Measurements from ENCODE around the gene CRNKL1. TPM values are rescaled to one million over a fixed set of nuclear protein-coding genes. Genes with fewer than 3 reads are reported as not detected.

CRNKL1 gene
- total RNA-seq, 4 donors from 2014 or later: 12.3 to 22.1 (median 15.6) TPM

DNA sequence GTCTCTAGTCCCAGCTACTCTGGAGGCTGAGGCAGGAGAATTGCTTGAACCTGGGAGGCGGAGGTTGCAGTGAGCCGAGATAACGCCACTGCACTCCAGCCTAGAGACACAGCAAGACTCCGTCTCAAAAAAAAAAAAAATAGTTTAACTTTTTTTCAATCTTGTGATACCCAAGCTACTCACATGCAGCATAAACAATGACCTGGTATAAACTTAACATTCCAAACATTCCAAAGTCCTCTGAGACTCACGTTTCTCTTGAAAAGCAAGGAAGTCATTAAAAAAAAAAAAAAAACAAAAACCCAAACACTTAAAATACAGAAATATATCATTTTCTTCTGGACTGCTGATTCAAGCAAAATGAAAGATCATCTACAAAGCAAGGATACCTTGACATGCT is 14.3 kb downstream of the CRNKL1 start:
- no peaks in the 10 kb centered on the region for H3K4me1 ChIP-seq
- WGBS, 2 donors (ENCODE audit: low coverage in 1 of 2): 65 to 79% methylated on average over 4 to 5 of the region's 5 CpGs
- intact Hi-C loops (cut with DNase I; ENCODE audit: low total_unique reads) (no loop called here), in situ Hi-C loops (cut with MboI; ENCODE audit: low pct_ligation_motif_present in 1 of 4, low pct_unique_long_range_greater_than_20kb in 1 of 4, low sequenced_read_pairs in 3 of 4) (no loop called here)
- H3K27me3 ChIP-seq: no peaks in the 10 kb centered on the region
- TF ChIP-seq, protein P1, sequence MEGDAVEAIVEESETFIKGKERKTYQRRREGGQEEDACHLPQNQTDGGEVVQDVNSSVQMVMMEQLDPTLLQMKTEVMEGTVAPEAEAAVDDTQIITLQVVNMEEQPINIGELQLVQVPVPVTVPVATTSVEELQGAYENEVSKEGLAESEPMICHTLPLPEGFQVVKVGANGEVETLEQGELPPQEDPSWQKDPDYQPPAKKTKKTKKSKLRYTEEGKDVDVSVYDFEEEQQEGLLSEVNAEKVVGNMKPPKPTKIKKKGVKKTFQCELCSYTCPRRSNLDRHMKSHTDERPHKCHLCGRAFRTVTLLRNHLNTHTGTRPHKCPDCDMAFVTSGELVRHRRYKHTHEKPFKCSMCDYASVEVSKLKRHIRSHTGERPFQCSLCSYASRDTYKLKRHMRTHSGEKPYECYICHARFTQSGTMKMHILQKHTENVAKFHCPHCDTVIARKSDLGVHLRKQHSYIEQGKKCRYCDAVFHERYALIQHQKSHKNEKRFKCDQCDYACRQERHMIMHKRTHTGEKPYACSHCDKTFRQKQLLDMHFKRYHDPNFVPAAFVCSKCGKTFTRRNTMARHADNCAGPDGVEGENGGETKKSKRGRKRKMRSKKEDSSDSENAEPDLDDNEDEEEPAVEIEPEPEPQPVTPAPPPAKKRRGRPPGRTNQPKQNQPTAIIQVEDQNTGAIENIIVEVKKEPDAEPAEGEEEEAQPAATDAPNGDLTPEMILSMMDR (IDR thresholded peaks at IDR 0.05): no peak
- TF ChIP-seq EP300 (IDR thresholded peaks at IDR 0.05; ENCODE audit: low read depth) (no peak), POLR2AphosphoS5 (IDR thresholded peaks at IDR 0.05) (no peak), POLR2A (IDR thresholded peaks at IDR 0.05) (no peak)
- no peaks in the 10 kb centered on the region for H3K9me3 ChIP-seq
- H3K4me3 ChIP-seq: no peak overlapping the region
- no peak for DNase-seq
- H3K27ac ChIP-seq: no peak overlapping the region
- H3K36me3 ChIP-seq: peaks cover 0 to 82% (median 43%) of the 10 kb centered on the region in 4 donors

DNA sequence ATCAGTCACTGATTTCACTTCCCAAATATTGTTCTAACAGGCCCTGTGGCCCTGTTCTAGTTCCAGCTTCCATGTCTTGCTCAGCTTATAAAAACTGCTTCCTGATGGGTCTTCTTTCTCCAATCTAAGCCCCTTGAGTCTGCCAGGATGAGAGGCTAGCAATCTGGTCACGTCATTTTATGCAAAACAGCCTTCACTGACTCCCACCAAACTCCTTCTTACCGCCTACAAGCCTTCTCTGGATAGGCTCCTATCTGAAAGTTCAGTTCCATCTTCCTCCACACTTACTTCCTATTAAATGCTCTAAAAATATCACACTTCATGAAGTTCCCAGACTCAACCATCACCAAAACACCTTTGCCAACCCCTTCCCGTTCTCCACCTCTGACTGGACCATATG is 15.5 kb downstream of the CRNKL1 start:
- TF ChIP-seq, protein P1 (IDR thresholded peaks at IDR 0.05): no peak
- no peak for TF ChIP-seq POLR2AphosphoS5 (IDR thresholded peaks at IDR 0.05)
- TF ChIP-seq POLR2A (IDR thresholded peaks at IDR 0.05): no peak
- TF ChIP-seq EP300 (IDR thresholded peaks at IDR 0.05; ENCODE audit: low read depth): no peak
- Histone ChIP-seq H3K27ac (no peak overlapping the region), H3K36me3 (peaks cover 0 to 81% (median 40%) of the 10 kb centered on the region in 4 donors), H3K9me3 (no peaks in the 10 kb centered on the region), H3K4me1 (no peaks in the 10 kb centered on the region), H3K27me3 (no peaks in the 10 kb centered on the region), H3K4me3 (no peak overlapping the region)
- in situ Hi-C loops (cut with MboI; ENCODE audit: low pct_ligation_motif_present in 1 of 4, low pct_unique_long_range_greater_than_20kb in 1 of 4, low sequenced_read_pairs in 3 of 4): no loop called here
- DNase-seq: no peak
- WGBS, 2 donors (ENCODE audit: low coverage in 1 of 2): 88 to 91% methylated on average over 3 of the region's 3 CpGs
- intact Hi-C loops (cut with DNase I; ENCODE audit: low total_unique reads): no loop called here

DNA sequence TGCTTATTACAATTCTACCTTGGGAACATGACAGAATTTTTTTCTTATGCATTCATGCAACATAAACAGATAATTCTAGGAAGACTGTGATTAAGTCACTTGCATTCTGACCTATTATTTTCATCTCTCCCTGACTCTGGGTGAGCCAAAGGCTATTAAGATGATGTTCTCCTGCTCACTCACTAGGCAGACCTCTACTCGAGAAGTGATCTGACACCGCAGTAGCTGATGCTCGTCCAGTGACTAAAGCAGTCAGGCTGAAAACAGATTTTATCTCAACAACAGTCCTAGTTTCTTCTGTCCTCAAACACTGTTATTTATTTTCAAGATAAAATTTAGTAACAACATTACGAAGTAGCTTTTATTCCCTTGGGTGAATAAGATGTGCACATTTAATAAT is 17.8 kb downstream of the CRNKL1 start:
- Histone ChIP-seq H3K4me1 (no peaks in the 10 kb centered on the region), H3K4me3 (no peak overlapping the region), H3K36me3 (peaks cover 0 to 80% (median 30%) of the 10 kb centered on the region in 4 donors), H3K27ac (no peak overlapping the region), H3K27me3 (no peaks in the 10 kb centered on the region), H3K9me3 (no peaks in the 10 kb centered on the region)
- TF ChIP-seq POLR2AphosphoS5 (IDR thresholded peaks at IDR 0.05) (no peak), POLR2A (IDR thresholded peaks at IDR 0.05) (no peak), EP300 (IDR thresholded peaks at IDR 0.05; ENCODE audit: low read depth) (no peak)
- TF ChIP-seq, protein P1 (IDR thresholded peaks at IDR 0.05): no peak
- no peak for DNase-seq
- WGBS, 2 donors (ENCODE audit: low coverage in 1 of 2): 81 to 83% methylated on average over 4 of the region's 4 CpGs
- in situ Hi-C loops (cut with MboI; ENCODE audit: low pct_ligation_motif_present in 1 of 4, low pct_unique_long_range_greater_than_20kb in 1 of 4, low sequenced_read_pairs in 3 of 4): no loop called here
- intact Hi-C loops (cut with DNase I; ENCODE audit: low total_unique reads): no loop called here

DNA sequence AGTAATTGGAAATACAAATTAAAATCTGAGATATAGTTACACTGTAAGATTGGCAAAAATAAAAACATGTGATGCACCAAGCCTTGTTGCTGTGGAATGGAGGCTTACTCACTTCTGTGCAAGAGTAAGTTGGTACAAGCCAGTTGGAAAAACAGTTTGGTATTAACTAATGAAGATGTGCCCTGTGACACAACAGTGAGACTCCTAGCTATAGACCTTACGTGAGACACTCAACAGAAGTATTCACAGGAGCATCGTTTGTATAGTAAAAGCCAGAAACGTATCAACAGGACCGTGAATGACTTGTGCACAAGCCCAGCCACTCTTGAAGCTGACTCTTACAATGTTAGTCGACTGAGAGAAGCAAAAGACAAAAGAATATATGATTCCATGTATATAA is 20.5 kb downstream of the CRNKL1 start:
- no peak for DNase-seq
- Histone ChIP-seq H3K36me3 (peaks cover 0 to 87% (median 21%) of the 10 kb centered on the region in 4 donors), H3K4me3 (no peak overlapping the region), H3K27me3 (no peaks in the 10 kb centered on the region), H3K9me3 (no peaks in the 10 kb centered on the region), H3K4me1 (no peaks in the 10 kb centered on the region), H3K27ac (no peak overlapping the region)
- TF ChIP-seq, protein P1 (IDR thresholded peaks at IDR 0.05): no peak
- TF ChIP-seq POLR2A (IDR thresholded peaks at IDR 0.05): no peak
- TF ChIP-seq POLR2AphosphoS5 (IDR thresholded peaks at IDR 0.05): no peak
- TF ChIP-seq EP300 (IDR thresholded peaks at IDR 0.05; ENCODE audit: low read depth): no peak
- intact Hi-C loops (cut with DNase I; ENCODE audit: low total_unique reads): no loop called here
- in situ Hi-C loops (cut with MboI; ENCODE audit: low pct_ligation_motif_present in 1 of 4, low pct_unique_long_range_greater_than_20kb in 1 of 4, low sequenced_read_pairs in 3 of 4): no loop called here
- WGBS, 2 donors (ENCODE audit: low coverage in 1 of 2): 78 to 83% methylated on average over 5 of the region's 5 CpGs

All from transverse colon (tissue), 4 donors.